ENCODE results near the gene ADD2.
A peak's percentile ranks its signal among the peaks of the same experiment; 100 is the strongest.

Gene ADD2

GRCh38 chr2:70645733-70646419 lies 122.1 kb downstream of the ADD2 start:
- WGBS (ENCODE audit: insufficient coverage) = 67% methylated on average over 9 of the region's 10 CpGs
- no peaks in the 10 kb centered on the region for H3K4me1 ChIP-seq (ENCODE audit: control extremely low read depth in 1 of 4, control insufficient read depth in 4 of 4, insufficient read depth in 4 of 4, low read length in 3 of 4)
- no peak overlapping the region for H3K4me3 ChIP-seq (ENCODE audit: control insufficient read depth in 1 of 7, extremely low read depth in 1 of 7, insufficient read depth in 4 of 7, low read depth in 2 of 7, low read length in 6 of 7)
- peak; percentile 5 to 29 (median 6) for DNase-seq
- H3K36me3 ChIP-seq (ENCODE audit: control insufficient read depth in 4 of 4, insufficient read depth in 4 of 4, low read length in 3 of 4) = no peaks in the 10 kb centered on the region
- ChIA-PET CTCF (interaction anchor here (0.8 to 10.8 kb wide), 16 partner anchors 9 to 346 kb away, joined by 3 to 132 read pairs (median 4); partner anchors contain the start of genes ADD2 and FAM136A), POLR2A (no interaction called here)
- no peak overlapping the region for H3K27ac ChIP-seq (ENCODE audit: insufficient read depth in 1 of 2, low read depth in 1 of 2, low read length in 2 of 2, poor library complexity in 1 of 2, severe bottlenecking in 2 of 2)
- H3K9me3 ChIP-seq (ENCODE audit: control extremely low read depth in 1 of 5, control insufficient read depth in 4 of 5, insufficient read depth in 2 of 5, low read depth in 1 of 5, low read length in 4 of 5) = no peaks in the 10 kb centered on the region
- peaks cover 0 to 4% (median 0%) of the 10 kb centered on the region in 5 experiments for H3K27me3 ChIP-seq (replicated peaks in 2 of 5; ENCODE audit: control insufficient read depth in 4 of 5, insufficient read depth in 5 of 5, low read length in 4 of 5)

DNA sequence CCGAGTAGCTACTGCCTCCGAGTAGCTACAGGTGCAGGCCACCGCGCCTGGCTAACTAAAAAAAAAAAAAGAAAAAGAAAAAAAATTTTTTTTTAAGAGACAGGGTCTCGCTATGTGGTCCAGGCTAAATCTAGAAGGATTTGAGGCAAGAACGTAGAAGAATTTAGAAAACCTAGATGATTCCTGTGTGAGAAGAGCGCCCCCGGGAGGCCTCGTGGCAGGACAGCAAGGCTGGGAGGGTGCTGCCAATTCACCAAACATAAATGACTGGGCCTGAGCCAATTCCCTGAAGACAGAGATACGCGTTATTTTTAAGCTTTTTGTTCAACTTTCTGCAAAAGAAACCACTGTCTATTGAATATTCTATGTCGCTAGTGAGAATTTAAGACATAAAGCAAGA lies 124.3 kb downstream of the ADD2 start:
- 82% methylated on average over 11 of the region's 12 CpGs for WGBS (ENCODE audit: insufficient coverage)

GRCh38 chr2:70641263-70641784 lies 126.7 kb downstream of the ADD2 start:
- ChIA-PET CTCF (no interaction called here), POLR2A (no interaction called here)
- Histone ChIP-seq H3K36me3 (ENCODE audit: control insufficient read depth in 4 of 4, insufficient read depth in 4 of 4, low read length in 3 of 4) (no peaks in the 10 kb centered on the region), H3K9me3 (ENCODE audit: control extremely low read depth in 1 of 5, control insufficient read depth in 4 of 5, insufficient read depth in 2 of 5, low read depth in 1 of 5, low read length in 4 of 5) (peaks cover 0 to 2% (median 0%) of the 10 kb centered on the region in 5 experiments), H3K4me3 (ENCODE audit: control insufficient read depth in 1 of 7, extremely low read depth in 1 of 7, insufficient read depth in 4 of 7, low read depth in 2 of 7, low read length in 6 of 7) (no peak overlapping the region), H3K4me1 (ENCODE audit: control extremely low read depth in 1 of 4, control insufficient read depth in 4 of 4, insufficient read depth in 4 of 4, low read length in 3 of 4) (no peaks in the 10 kb centered on the region), H3K27me3 (replicated peaks in 2 of 5; ENCODE audit: control insufficient read depth in 4 of 5, insufficient read depth in 5 of 5, low read length in 4 of 5) (peaks cover 0 to 5% (median 0%) of the 10 kb centered on the region in 5 experiments), H3K27ac (ENCODE audit: insufficient read depth in 1 of 2, low read depth in 1 of 2, low read length in 2 of 2, poor library complexity in 1 of 2, severe bottlenecking in 2 of 2) (no peak overlapping the region)
- no peak for DNase-seq
- 90% methylated on average over 3 of the region's 7 CpGs for WGBS (ENCODE audit: insufficient coverage)

More for the DNA sequence above, 124.3 kb downstream of the ADD2 start:
- Histone ChIP-seq H3K9me3 (ENCODE audit: control extremely low read depth in 1 of 5, control insufficient read depth in 4 of 5, insufficient read depth in 2 of 5, low read depth in 1 of 5, low read length in 4 of 5) (no peaks in the 10 kb centered on the region), H3K4me1 (ENCODE audit: control extremely low read depth in 1 of 4, control insufficient read depth in 4 of 4, insufficient read depth in 4 of 4, low read length in 3 of 4) (no peaks in the 10 kb centered on the region), H3K4me3 (ENCODE audit: control insufficient read depth in 1 of 7, extremely low read depth in 1 of 7, insufficient read depth in 4 of 7, low read depth in 2 of 7, low read length in 6 of 7) (no peak overlapping the region), H3K27ac (ENCODE audit: insufficient read depth in 1 of 2, low read depth in 1 of 2, low read length in 2 of 2, poor library complexity in 1 of 2, severe bottlenecking in 2 of 2) (no peak overlapping the region), H3K36me3 (ENCODE audit: control insufficient read depth in 4 of 4, insufficient read depth in 4 of 4, low read length in 3 of 4) (no peaks in the 10 kb centered on the region), H3K27me3 (replicated peaks in 2 of 5; ENCODE audit: control insufficient read depth in 4 of 5, insufficient read depth in 5 of 5, low read length in 4 of 5) (peaks cover 0 to 8% (median 0%) of the 10 kb centered on the region in 5 experiments)
- CTCF ChIA-PET = interaction anchor here (0.7 to 10.8 kb wide), 7 partner anchors 58 to 338 kb away, joined by 3 to 132 read pairs (median 4); partner anchors contain the start of genes ADD2 and FAM136A
- POLR2A ChIA-PET = no interaction called here
- peak; percentile 21 to 48 (median 39) for DNase-seq

- WGBS (ENCODE audit: insufficient coverage) = 97% methylated on average over 4 of the region's 4 CpGs
- POLR2A ChIA-PET = no interaction called here
Measured at GRCh38 chr2:70639841-70640436, 128.1 kb downstream of the ADD2 start.

DNA sequence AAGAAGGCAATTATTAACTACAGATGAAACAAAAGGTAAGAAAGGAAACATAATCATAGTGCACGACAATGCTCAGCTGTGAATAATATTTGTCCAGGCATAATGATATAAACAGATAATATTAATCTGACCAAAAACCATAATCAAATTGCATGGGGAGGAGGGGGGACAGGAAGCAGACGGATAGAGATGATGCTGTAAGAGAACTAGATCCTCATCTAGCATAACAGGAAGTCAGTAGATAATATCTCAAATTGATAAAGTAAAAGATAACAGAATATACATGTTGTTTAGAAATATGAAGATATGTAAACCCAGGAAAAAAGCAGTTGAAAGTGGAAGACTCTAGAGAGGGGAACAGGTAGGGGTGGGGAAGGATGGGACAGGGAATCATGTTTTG lies 129.4 kb downstream of the ADD2 start:
- POLR2A ChIA-PET = interaction anchor here (0.6 kb wide), 2 partner anchors 534 to 1452 kb away, joined by 3 to 6 read pairs; no protein-coding TSS in a partner anchor
- Histone ChIP-seq H3K27me3 (replicated peaks in 2 of 5; ENCODE audit: control insufficient read depth in 4 of 5, insufficient read depth in 5 of 5, low read length in 4 of 5) (peaks cover 0 to 5% (median 0%) of the 10 kb centered on the region in 5 experiments), H3K4me3 (ENCODE audit: control insufficient read depth in 1 of 7, extremely low read depth in 1 of 7, insufficient read depth in 4 of 7, low read depth in 2 of 7, low read length in 6 of 7) (no peak overlapping the region), H3K36me3 (ENCODE audit: control insufficient read depth in 4 of 4, insufficient read depth in 4 of 4, low read length in 3 of 4) (no peaks in the 10 kb centered on the region), H3K27ac (ENCODE audit: insufficient read depth in 1 of 2, low read depth in 1 of 2, low read length in 2 of 2, poor library complexity in 1 of 2, severe bottlenecking in 2 of 2) (no peak overlapping the region), H3K4me1 (ENCODE audit: control extremely low read depth in 1 of 4, control insufficient read depth in 4 of 4, insufficient read depth in 4 of 4, low read length in 3 of 4) (no peaks in the 10 kb centered on the region), H3K9me3 (ENCODE audit: control extremely low read depth in 1 of 5, control insufficient read depth in 4 of 5, insufficient read depth in 2 of 5, low read depth in 1 of 5, low read length in 4 of 5) (peaks cover 3 to 13% (median 3%) of the 10 kb centered on the region in 5 experiments)
- DNase-seq = no peak
- CTCF ChIA-PET = interaction anchor here (1.3 to 2.0 kb wide), 2 partner anchors 298 to 334 kb away, joined by 3 to 14 read pairs; no protein-coding TSS in a partner anchor
- no CpG with 5 or more reads among the region's 2 CpGs for WGBS (ENCODE audit: insufficient coverage)

More at GRCh38 chr2:70639841-70640436, 128.1 kb downstream of the ADD2 start:
- DNase-seq = no peak
- CTCF ChIA-PET = interaction anchor here (1.1 to 2.0 kb wide), 2 partner anchors 19 to 335 kb away, joined by 4 to 14 read pairs; no protein-coding TSS in a partner anchor
- peaks cover 0 to 5% (median 0%) of the 10 kb centered on the region in 5 experiments for H3K27me3 ChIP-seq (replicated peaks in 2 of 5; ENCODE audit: control insufficient read depth in 4 of 5, insufficient read depth in 5 of 5, low read length in 4 of 5)
- H3K27ac ChIP-seq (ENCODE audit: insufficient read depth in 1 of 2, low read depth in 1 of 2, low read length in 2 of 2, poor library complexity in 1 of 2, severe bottlenecking in 2 of 2) = no peak overlapping the region
- H3K4me1 ChIP-seq (ENCODE audit: control extremely low read depth in 1 of 4, control insufficient read depth in 4 of 4, insufficient read depth in 4 of 4, low read length in 3 of 4) = no peaks in the 10 kb centered on the region
- no peaks in the 10 kb centered on the region for H3K36me3 ChIP-seq (ENCODE audit: control insufficient read depth in 4 of 4, insufficient read depth in 4 of 4, low read length in 3 of 4)
- peaks cover 0 to 3% (median 0%) of the 10 kb centered on the region in 5 experiments for H3K9me3 ChIP-seq (ENCODE audit: control extremely low read depth in 1 of 5, control insufficient read depth in 4 of 5, insufficient read depth in 2 of 5, low read depth in 1 of 5, low read length in 4 of 5)
- no peak overlapping the region for H3K4me3 ChIP-seq (ENCODE audit: control insufficient read depth in 1 of 7, extremely low read depth in 1 of 7, insufficient read depth in 4 of 7, low read depth in 2 of 7, low read length in 6 of 7)

DNA sequence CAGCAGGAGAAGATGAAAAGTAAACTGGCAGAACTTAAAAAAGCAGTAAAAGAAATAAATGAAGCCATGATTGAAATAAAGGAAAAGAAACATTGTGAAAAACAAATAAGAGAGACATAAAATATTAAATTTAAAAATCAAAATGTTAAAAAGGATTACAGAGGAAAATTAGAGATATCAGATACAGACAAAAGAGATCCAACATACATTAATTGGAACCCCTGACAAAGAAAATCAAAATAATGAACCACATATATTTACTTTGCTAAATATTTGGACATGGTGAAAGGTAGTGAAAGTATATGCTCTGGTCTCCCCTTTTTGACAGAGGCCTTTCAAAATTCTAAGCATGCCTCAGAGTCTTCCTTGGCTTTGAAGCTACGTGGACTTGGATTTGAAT lies 134.5 kb downstream of the ADD2 start:
- ChIA-PET POLR2A (no interaction called here), CTCF (interaction anchor here (0.9 to 1.7 kb wide), 4 partner anchors 12 to 329 kb away, joined by 3 to 8 read pairs (median 6); no protein-coding TSS in a partner anchor)
- no peak for DNase-seq
- Histone ChIP-seq H3K27ac (ENCODE audit: insufficient read depth in 1 of 2, low read depth in 1 of 2, low read length in 2 of 2, poor library complexity in 1 of 2, severe bottlenecking in 2 of 2) (no peak overlapping the region), H3K36me3 (ENCODE audit: control insufficient read depth in 4 of 4, insufficient read depth in 4 of 4, low read length in 3 of 4) (no peaks in the 10 kb centered on the region), H3K4me3 (ENCODE audit: control insufficient read depth in 1 of 7, extremely low read depth in 1 of 7, insufficient read depth in 4 of 7, low read depth in 2 of 7, low read length in 6 of 7) (no peak overlapping the region), H3K9me3 (ENCODE audit: control extremely low read depth in 1 of 5, control insufficient read depth in 4 of 5, insufficient read depth in 2 of 5, low read depth in 1 of 5, low read length in 4 of 5) (peaks cover 3 to 17% (median 5%) of the 10 kb centered on the region in 5 experiments), H3K4me1 (ENCODE audit: control extremely low read depth in 1 of 4, control insufficient read depth in 4 of 4, insufficient read depth in 4 of 4, low read length in 3 of 4) (no peaks in the 10 kb centered on the region), H3K27me3 (replicated peaks in 2 of 5; ENCODE audit: control insufficient read depth in 4 of 5, insufficient read depth in 5 of 5, low read length in 4 of 5) (no peaks in the 10 kb centered on the region)
- WGBS (ENCODE audit: insufficient coverage) = no CpG with 5 or more reads among the region's 1 CpG

Measured in common myeloid progenitor, CD34-positive (primary cell).